Measurements from ENCODE around the gene FICD. TPM values are rescaled to one million over a fixed set of nuclear protein-coding genes. Genes with fewer than 3 reads are reported as not detected.

The FICD gene
- total and polyA plus RNA-seq, 2 donors (not counting 1 experiment from before 2014, with no cell fraction given) = 1.2 to 9.1 TPM

GRCh38 chr12:108562348-108563135, 47.5 kb downstream of the FICD start, which contains the start of gene ISCU:
Gene ISCU (plus strand): TSS chr12:108562596. CDS start chr12:108562623, 27 bp downstream.
- no peaks in the 10 kb centered on the region for H3K9me3 Mint-ChIP-seq (ENCODE audit: insufficient read depth)
- peak within 1 kb of the TSS; percentile 100 for H3K4me3 Mint-ChIP-seq
- Histone ChIP-seq H3K36me3 (replicated peaks in 1 of 2; ENCODE audit: control extremely low read depth in 1 of 2, control insufficient read depth in 1 of 2, extremely low read depth in 1 of 2, insufficient read depth in 2 of 2, low read length in 1 of 2) (peaks cover 20 to 42% of the 10 kb centered on the region in 2 experiments), H3K4me2 (replicated peaks; ENCODE audit: low read depth, low read length, poor library complexity, severe bottlenecking) (peak within 1 kb of the TSS; percentile 94), H2AFZ (ENCODE audit: insufficient read depth, low read depth, low read length, poor library complexity, severe bottlenecking) (peak within 1 kb of the TSS; percentile 95), H3K4me1 (ENCODE audit: control insufficient read depth in 2 of 2, insufficient read depth in 2 of 2, low read length in 2 of 2) (peaks cover 53 to 61% of the 10 kb centered on the region in 2 donors), H4K20me1 (ENCODE audit: control insufficient read depth, insufficient read depth, low read length, poor library complexity, severe bottlenecking) (peaks cover 31% of the 10 kb centered on the region), H3K79me2 (ENCODE audit: control insufficient read depth, insufficient read depth, low read length) (peaks cover 58% of the 10 kb centered on the region), H3K4me3 (ENCODE audit: control extremely low read depth in 1 of 5, extremely low read depth in 1 of 5, insufficient read depth in 1 of 5, low read depth in 2 of 5, low read length in 4 of 5) (peak within 1 kb of the TSS; percentile 84 to 99 (median 98)), H3K27me3 (replicated peaks in 1 of 4; ENCODE audit: control extremely low read depth in 1 of 4, control insufficient read depth in 3 of 4, insufficient read depth in 4 of 4, low read length in 3 of 4) (no peaks in the 10 kb centered on the region), H3K9me3 (ENCODE audit: control extremely low read depth in 1 of 3, control insufficient read depth in 2 of 3, insufficient read depth in 1 of 3, low read length in 2 of 3) (no peaks in the 10 kb centered on the region), H3K27ac (ENCODE audit: low read length in 2 of 2) (peak within 1 kb of the TSS; percentile 94 to 97), H3K9ac (ENCODE audit: low read length) (peak within 1 kb of the TSS; percentile 89)
- peak within 1 kb of the TSS; percentile 100 for H3K27ac Mint-ChIP-seq
- H3K4me1 Mint-ChIP-seq = peaks cover 72% of the 10 kb centered on the region
- ATAC-seq (ENCODE audit: low read depth) (peak; percentile 73), DNase-seq (peak; percentile 99)
- WGBS (ENCODE audit: insufficient coverage) = under 1% methylated on average over 72 of the region's 72 CpGs
- intact Hi-C loops (cut with micrococcal nuclease) = loop anchor here (1.0 to 5.0 kb wide), 10 partner anchors 56 to 1150 kb away; partner anchors contain the start of genes ALKBH2, FAM222A, PWP1 and SSH1
- no peaks in the 10 kb centered on the region for H3K27me3 Mint-ChIP-seq
- TF ChIP-seq EZH2 (IDR thresholded peaks at IDR 0.05; ENCODE audit: borderline replicate concordance, insufficient read depth, low read depth, low read length, poor library complexity, severe bottlenecking) (no peak), CTCF (IDR thresholded peaks at IDR 0.05) (no peak)
- ChIA-PET POLR2A (interaction anchor here (0.7 to 3.2 kb wide), 7 partner anchors 11 to 263 kb away, joined by 3 to 51 read pairs (median 4); partner anchors contain the start of gene SELPLG), CTCF (interaction anchor here (0.6 to 19.8 kb wide), 14 partner anchors 8 to 492 kb away, joined by 3 to 424 read pairs (median 4); partner anchors contain the start of gene SELPLG)
